HuH-7 (cell line): ENCODE data around the gene NEK1.

ENCODE experiments used
- DNase-seq: peaks from one replicate; pipeline ENCODE4 v3.0.0; 2011; ENCODE audit warnings: low spot score

NEK1 gene

DNA sequence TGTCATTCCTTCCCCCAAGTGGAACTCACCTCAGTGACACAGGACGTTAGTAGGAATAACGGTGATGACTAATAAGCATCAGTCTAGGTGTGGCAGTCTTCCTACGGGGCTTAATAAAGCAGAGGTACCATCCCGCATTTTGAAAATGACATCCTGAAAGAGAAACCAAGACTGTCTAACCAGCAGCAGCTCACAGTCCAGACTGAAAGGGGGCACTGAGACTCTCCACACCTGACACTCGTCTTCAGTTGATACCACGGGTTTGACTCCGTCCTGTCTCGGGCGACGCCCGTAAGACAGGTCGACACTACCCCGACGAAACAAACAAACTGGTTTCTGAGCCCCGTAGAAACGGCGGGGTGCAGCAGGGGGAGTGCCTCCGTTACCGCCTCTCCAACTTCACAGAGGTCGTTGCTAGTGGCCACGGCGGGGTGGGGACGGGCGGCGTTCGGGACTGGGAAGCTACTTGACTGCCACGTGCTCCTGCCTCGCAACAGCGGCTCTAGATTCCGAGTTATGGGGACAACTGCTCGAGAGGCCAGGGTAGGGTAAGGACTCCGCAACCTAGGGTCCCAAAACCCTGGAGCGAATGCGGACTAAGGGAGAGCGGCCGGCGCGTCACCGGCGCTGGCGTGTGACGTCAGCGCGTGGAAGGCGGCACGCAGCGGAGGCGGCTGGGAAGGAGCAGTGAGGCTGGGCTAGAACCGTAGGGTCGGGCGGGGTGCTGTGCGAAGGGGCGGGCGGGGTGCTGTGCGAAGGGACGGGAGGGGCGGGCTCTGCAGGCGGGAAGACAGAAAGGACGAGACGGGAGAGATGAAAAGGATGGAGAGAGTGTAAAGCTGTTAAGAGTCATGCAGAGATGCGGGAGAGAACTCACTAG, at the start of gene NEK1:
NEK1 (minus strand) TSS at position 593 of the 880 bp plus-strand sequence. CDS start 9,953 bp downstream, outside the sequence.
- DNase-seq: peak; percentile 81

- DNase-seq: no peak
Measured at GRCh38 chr4:169661761-169662160, 49.4 kb upstream of the NEK1 start.

DNA sequence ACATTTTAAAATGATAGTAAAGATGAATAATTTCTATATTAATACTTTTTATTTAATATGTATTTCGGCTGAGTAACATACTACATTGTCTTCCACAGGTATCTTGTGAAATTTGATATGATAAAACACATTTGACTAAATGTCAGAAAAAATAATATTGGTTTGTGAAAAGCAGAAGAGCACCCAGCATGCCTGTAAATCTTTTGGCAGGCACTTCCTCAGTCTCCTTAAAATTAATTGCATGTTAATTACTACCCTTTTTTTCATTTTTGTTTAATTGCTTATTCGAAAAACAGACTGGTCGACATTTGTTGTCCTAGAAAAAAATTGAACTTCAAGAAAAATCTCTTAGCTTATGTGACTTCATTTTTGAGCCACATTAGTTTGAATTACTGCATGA, 48.5 kb upstream of the NEK1 start:
- no peak for DNase-seq

DNA sequence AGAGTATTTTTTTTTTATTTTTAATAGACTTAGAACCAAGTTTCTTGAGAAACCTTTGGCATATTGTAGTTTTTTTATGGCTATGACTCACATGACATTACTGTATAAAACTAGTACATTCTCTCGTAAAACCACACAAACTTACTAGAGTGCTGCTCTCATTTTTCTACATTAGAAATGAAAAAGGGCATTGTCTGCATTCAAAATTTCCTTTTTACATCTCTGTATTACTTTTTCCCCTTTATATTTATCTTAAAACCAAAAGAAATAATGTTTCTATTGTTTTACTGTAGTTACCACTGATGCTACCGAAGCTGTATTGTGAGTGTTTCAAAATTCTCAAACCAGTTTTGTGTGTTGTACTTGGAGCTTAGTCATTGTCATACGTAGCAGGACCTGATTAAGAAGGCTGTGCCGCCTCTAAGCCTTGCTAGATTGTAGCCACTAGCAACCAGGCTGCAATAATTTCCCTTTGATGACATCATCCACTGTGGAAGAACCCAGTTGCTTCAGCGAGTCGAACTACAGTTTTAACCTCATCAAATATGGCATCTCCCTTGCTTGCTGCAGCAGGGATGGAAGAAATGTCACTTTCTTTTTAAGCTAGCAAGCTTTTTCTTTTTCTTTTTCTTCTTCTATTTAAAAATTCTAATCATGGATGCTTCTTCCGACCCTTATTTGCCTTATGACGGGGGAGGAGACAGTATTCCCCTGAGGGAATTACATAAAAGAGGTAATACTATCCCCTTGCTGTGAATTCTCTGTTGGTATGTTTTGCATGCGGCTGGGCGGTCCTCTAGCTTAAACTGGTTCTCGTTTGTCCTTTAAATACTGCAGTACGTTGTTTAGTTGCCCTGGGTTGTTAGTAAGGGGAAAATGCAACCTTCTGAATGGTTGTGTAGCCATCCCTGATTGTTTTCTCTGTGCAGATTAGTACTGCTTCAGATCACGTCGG, 47.6 kb upstream of the NEK1 start:
- DNase-seq: peak; percentile 33

GRCh38 chr4:169658975-169659715, 46.8 kb upstream of the NEK1 start:
- DNase-seq: no peak

DNA sequence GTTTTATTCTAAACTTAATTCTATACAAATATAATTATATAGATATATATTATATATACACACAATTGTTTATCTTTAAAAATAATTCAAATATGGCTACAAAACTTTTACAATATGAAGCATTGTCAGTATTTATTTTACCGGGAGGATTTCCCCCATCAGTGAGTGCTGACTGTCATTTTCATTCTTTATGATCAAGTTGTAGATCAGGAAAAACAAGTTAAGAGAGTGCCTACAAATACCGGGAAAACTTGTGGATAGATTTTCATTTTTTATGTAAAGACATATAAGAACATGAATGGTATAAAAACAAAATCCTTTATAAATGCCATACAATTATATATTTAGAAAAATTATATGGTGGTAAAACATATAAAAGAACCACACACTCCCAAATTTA, 45.8 kb upstream of the NEK1 start:
- DNase-seq: no peak

- DNase-seq: no peak
Measured at GRCh38 chr4:169657470-169658107, 45.2 kb upstream of the NEK1 start.

GRCh38 chr4:169655401-169655800, 43.0 kb upstream of the NEK1 start:
- DNase-seq: no peak

GRCh38 chr4:169652535-169652934, 40.2 kb upstream of the NEK1 start:
- DNase-seq: no peak

- no peak for DNase-seq
Measured at GRCh38 chr4:169650227-169650936, 38.0 kb upstream of the NEK1 start.

- DNase-seq: no peak
Measured at GRCh38 chr4:169649545-169650226, 37.3 kb upstream of the NEK1 start.

GRCh38 chr4:169645627-169646026, 33.2 kb upstream of the NEK1 start:
- DNase-seq: no peak

GRCh38 chr4:169644802-169645201, 32.4 kb upstream of the NEK1 start:
- DNase-seq: no peak

DNA sequence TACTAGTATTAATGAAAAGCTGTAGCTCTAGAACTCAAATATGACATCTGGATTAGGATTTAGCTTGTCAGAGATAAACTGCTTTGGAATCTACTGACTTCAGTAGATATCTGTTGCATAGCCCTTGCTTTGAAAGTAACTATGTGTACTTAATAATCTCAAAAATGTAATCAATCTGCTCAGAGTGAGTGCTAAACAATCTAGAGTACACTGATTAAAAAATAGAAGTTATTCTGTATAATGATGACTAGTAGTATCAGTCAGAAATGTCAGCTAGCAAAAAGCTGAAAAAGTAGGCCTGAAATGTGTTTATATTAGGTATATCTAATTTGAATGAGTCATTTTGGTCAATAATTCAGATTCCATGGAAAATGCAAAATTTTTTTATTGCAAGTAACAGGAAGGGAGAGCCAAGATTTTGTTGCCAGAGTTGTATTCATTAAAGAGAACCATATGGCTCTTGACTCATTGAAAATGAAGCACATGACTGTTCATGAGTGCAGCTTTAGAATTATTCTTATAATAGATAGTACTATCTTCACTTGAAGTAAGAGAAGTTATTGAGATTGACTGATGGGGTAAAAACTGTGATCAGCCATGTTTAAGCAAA, 28.0 kb upstream of the NEK1 start:
- DNase-seq: no peak

GRCh38 chr4:169634975-169635374, 22.6 kb upstream of the NEK1 start:
- peak; percentile 27 for DNase-seq

- DNase-seq: no peak
Measured at GRCh38 chr4:169632896-169633295, 20.5 kb upstream of the NEK1 start.

DNA sequence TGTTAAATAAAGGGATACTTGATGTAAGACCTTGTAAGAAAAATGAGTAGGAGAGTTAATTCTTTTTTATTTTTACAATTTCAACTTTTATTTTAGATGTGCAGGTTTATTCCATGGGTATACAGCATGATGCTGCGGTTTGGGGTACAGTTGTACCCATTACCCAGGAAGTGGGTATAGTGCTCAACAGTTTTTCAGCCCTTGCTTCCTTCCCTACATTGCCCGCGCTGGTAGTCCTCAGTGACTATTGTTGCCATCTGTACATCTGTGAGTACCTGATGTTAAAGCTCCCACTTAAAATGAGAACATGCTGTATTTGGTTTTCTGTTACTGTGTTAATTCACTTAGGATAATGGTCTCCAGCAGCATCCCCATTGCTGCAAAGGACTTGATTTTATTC, 17.7 kb upstream of the NEK1 start:
- no peak for DNase-seq

DNA sequence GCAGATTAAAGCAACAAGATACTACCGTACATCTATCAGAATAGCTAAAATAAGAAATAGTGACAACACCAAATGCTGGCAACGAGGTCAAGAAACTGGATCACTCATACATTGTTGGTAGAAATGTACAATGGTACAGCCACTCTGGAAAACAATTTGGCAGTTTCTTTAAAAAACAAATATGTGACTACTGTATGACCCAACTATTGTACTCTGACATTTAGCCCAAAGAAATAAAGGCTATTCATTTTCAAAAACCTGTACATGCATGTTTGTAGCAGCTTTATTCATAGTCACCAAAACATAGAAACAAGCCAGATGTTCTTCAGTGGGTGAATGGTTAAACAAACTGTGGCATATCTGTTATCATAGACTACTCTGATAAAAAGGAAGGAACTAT, 16.2 kb upstream of the NEK1 start:
- DNase-seq: no peak

DNA sequence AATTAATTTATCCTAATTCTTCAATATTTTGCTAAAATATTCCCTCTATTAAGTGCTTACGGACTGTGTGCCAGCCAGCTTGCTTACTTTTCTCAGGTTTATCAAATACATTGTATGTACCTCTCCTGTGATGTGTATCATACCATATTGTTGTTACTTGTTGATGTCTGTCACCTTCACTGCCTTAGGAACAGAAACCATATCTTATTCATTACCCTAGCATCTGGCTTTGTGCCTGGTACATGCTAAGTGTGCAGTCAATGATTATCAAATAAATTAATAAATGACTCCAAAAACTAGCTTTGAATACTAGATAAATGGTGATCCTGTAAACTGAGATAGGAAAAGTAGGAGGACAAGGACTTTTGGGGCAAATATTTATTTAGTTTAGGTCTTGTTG, 14.9 kb upstream of the NEK1 start:
- DNase-seq: no peak
